Testis (tissue), 3 donors: ENCODE data around the gene HES4. TPM values are rescaled to one million over a fixed set of nuclear protein-coding genes. Genes with fewer than 3 reads are reported as not detected.

Experiments used
- DNase-seq: peaks from one replicate; pipeline ENCODE4 v3.0.0-alpha.2; 2019
- H3K27ac ChIP-seq, 2 donors: fragments of 200-600 bp; sonication (generic); one replicate each; pipeline ENCODE4 v1.5.1; 2019
- H3K27me3 ChIP-seq: fragments of 200-600 bp; sonication (generic); one replicate; pipeline ENCODE4 v1.5.1; 2019
- H3K36me3 ChIP-seq: fragments of 200-600 bp; sonication (generic); one replicate; pipeline ENCODE4 v1.5.1; 2017; ENCODE audit warnings: low read depth; ENCODE audit errors: missing control alignments
- H3K4me1 ChIP-seq: fragments of 200-600 bp; sonication (generic); one replicate; pipeline ENCODE4 v1.5.1; 2019
- H3K4me3 ChIP-seq, 2 donors: fragments of 200-600 bp; sonication (generic); one replicate each; pipeline ENCODE4 v1.5.1; 2017 to 2019
- H3K9me3 ChIP-seq: fragments of 200-600 bp; sonication (generic); one replicate; pipeline ENCODE4 v1.5.1; 2017
- POLR2A ChIP-seq: fragments of 450-650 bp; IDR thresholded peaks from one replicate; pipeline ENCODE4 v1.6.1; 2017; ENCODE audit warnings: antibody characterized with exemption, mild to moderate bottlenecking, moderate library complexity
- WGBS, 2 donors: methylation state at CpG; one replicate each; pipeline ENCODE4 v1.1.5; 2018; 5-methylcytosine and 5-hydroxymethylcytosine counted together
- intact Hi-C: fragments of 100-400 bp; cut with DNase I; formaldehyde crosslinking; loops from one replicate; pipeline ENCODE4 v1.15.1; 2023; ENCODE audit warnings: low total_unique reads
- polyA plus RNA-seq: library from polyadenylated mRNA; stranded (reverse); fragments of 350-450 nt; fragmentation: Illumina TruSeq; extraction: RNeasy Lipid Tissue Mini Kit (QIAGEN cat#74804); gene quantifications from one replicate; pipeline ENCODE4 v1.2.3, GENCODE V29; 2014; ENCODE audit warnings: low read depth, low replicate concordance; ENCODE audit not compliant: insufficient read depth
- total RNA-seq, 2 donors: library from RNA; depleted of rRNA; stranded (reverse); fragments of >200 nt; gene quantifications; one replicate each; pipeline ENCODE4 v1.2.3, GENCODE V29; 2016
- TF ChIP-seq, protein P1 (sequence below), 3 experiments: fragments of 450-650 bp in 2 of 3; fragments of 200-600 bp in 1 of 3; sonication (generic) in 1 of 3; IDR thresholded peaks; one replicate each; pipeline ENCODE4 v1.5.1; 2016 to 2019; ENCODE audit warnings: antibody characterized with exemption in 3 of 3, mild to moderate bottlenecking in 2 of 3, moderate library complexity in 1 of 3

Gene HES4
- total and polyA plus RNA-seq, 3 donors from 2014 or later, result 2.3 to 27.5 (median 26.4) TPM

DNA sequence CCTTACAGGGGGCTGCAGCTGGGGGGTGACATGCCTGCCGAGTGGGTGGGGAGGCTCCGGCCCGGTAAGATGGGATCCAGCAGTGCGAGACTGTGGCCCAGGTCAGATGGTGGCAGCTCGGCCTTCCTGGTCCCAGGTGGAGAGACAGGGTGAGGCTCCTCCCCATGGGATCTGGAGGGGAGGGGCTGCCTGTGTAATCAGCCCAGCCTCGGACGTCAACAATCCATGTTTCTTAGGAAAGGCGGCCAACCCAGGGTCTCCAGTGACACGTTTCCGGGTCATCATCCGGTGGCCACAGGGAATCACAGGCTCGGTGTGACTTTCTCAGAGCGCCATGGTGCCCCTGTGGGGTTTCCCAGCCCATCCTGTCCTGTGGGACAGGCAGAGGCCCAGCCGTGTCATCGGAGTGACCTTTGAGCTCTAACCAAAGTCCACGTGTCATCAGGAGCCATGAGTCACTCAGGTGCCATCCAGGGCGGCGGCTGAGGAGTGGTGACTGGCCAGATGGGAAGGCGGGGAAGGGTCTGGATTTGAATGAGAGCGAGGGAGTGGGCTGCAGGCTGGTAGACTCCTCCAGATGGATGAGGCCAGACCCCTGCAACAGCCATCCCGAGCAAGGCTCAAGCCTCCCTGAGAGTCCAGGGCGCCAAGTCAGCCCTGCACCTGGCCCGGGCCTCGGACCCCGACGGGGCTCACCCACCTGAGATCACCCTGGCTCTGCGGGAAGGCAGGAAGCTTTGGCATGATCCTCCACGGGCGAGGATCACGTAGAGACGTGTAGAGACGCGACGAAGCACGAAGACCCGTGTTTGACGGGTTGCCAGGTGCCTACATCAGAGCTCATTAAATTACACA, 6.6 kb upstream of the HES4 start:
- peaks cover 14% of the 10 kb centered on the region for H3K4me1 ChIP-seq
- TF ChIP-seq, protein P1, sequence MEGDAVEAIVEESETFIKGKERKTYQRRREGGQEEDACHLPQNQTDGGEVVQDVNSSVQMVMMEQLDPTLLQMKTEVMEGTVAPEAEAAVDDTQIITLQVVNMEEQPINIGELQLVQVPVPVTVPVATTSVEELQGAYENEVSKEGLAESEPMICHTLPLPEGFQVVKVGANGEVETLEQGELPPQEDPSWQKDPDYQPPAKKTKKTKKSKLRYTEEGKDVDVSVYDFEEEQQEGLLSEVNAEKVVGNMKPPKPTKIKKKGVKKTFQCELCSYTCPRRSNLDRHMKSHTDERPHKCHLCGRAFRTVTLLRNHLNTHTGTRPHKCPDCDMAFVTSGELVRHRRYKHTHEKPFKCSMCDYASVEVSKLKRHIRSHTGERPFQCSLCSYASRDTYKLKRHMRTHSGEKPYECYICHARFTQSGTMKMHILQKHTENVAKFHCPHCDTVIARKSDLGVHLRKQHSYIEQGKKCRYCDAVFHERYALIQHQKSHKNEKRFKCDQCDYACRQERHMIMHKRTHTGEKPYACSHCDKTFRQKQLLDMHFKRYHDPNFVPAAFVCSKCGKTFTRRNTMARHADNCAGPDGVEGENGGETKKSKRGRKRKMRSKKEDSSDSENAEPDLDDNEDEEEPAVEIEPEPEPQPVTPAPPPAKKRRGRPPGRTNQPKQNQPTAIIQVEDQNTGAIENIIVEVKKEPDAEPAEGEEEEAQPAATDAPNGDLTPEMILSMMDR (IDR thresholded peaks at IDR 0.05), result no peak
- TF ChIP-seq POLR2A, result no peak
- intact Hi-C loops, result loop anchor here (10.0 kb wide), 1 partner anchor 58 kb away; no protein-coding TSS in a partner anchor
- no peaks in the 10 kb centered on the region for H3K36me3 ChIP-seq
- WGBS, 2 donors, result 90 to 93% methylated on average over 30 to 37 of the region's 37 CpGs
- DNase-seq, result no peak
- H3K27me3 ChIP-seq, result no peaks in the 10 kb centered on the region
- H3K27ac ChIP-seq, result no peak overlapping the region
- no peaks in the 10 kb centered on the region for H3K9me3 ChIP-seq
- no peak overlapping the region for H3K4me3 ChIP-seq

DNA sequence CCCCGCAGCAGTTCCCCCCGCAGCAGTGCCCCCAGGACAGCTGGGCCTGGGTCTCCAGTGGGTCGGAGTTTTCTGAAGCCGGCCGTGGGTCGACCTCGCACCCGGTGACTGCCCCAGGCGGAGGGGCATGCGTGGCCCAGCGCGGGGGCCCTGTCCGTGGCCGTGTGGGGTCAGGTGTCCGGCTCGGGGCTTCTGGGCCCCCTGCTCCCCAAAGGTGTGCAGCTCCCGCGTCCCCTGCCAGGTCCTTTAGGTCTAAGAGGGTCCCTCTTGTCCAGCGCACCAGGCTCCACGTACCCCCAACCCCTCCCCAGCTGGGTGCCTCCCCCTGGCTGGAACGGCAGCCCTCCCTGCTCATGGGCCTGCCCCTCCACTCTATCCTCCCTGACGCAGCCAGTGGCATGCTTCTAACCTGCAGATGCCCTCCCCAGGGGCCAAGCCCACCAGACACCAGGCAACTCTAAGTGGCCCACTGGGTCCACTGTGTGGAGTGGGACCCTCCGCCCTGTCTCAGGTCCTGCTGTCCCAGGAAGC, 5.9 kb upstream of the HES4 start:
- Histone ChIP-seq H3K9me3 (no peaks in the 10 kb centered on the region), H3K4me3 (no peak overlapping the region), H3K27ac (no peak overlapping the region), H3K36me3 (no peaks in the 10 kb centered on the region), H3K4me1 (peaks cover 14% of the 10 kb centered on the region), H3K27me3 (no peaks in the 10 kb centered on the region)
- TF ChIP-seq POLR2A, result no peak
- TF ChIP-seq, protein P1 (IDR thresholded peaks at IDR 0.05), result no peak
- 62 to 63% methylated on average over 4 to 13 of the region's 23 CpGs for WGBS, 2 donors
- intact Hi-C loops, result loop anchor here (10.0 kb wide), 1 partner anchor 59 kb away; no protein-coding TSS in a partner anchor
- DNase-seq, result no peak

DNA sequence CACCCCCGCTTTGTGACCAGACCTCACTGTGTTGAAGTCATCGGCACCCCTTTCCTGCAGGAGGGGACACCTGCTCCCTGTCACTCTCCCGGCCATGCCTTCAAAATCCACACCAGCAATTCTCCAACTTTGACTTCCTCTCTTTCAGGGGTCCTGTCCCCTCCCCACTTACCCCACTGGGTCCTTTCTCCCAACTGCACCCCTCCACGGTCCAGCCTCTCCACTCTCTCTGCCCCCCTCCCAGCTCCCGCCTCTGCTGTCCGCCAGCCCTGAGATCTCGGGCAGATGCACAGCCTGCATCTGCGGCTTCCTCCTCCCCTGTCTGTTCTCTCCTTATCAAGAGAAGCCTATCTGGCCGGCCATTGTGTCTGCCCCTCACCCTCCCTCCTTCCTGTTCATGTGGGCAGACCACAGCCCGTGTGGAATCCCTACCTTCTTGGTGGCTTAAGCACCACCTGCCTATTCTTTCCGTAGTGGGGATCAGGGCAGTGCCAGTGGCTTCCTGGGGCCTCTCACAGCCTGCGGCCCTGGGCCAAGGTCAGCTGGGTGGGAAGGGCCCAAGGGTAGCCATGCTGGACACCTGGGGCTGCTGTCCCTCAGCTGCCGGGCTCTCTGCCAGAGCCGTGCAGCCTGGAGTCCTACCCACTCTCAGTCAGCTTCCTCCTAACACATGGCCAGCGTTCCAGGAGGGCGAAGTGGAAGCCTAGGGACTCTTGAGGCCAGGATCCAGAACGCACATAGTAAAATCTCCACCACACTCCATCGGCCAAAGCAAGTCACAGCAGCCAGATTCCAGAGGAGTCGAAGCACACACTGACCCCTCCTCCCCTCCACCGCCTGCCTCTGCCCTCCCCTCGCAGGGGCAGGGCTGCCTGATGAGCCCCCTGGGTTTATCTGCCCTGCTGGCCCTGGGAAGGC, 5.1 kb upstream of the HES4 start:
- Histone ChIP-seq H3K4me3 (no peak overlapping the region), H3K36me3 (no peaks in the 10 kb centered on the region), H3K4me1 (peaks cover 14% of the 10 kb centered on the region), H3K9me3 (no peaks in the 10 kb centered on the region), H3K27me3 (no peaks in the 10 kb centered on the region), H3K27ac (no peak overlapping the region)
- peak; percentile 55 for DNase-seq
- WGBS, 2 donors, result 29 to 32% methylated on average over 17 to 21 of the region's 21 CpGs
- TF ChIP-seq, protein P1 (IDR thresholded peaks at IDR 0.05), result no peak
- TF ChIP-seq POLR2A, result no peak
- intact Hi-C loops, result loop anchor here (10.0 kb wide), 1 partner anchor 60 kb away; no protein-coding TSS in a partner anchor

DNA sequence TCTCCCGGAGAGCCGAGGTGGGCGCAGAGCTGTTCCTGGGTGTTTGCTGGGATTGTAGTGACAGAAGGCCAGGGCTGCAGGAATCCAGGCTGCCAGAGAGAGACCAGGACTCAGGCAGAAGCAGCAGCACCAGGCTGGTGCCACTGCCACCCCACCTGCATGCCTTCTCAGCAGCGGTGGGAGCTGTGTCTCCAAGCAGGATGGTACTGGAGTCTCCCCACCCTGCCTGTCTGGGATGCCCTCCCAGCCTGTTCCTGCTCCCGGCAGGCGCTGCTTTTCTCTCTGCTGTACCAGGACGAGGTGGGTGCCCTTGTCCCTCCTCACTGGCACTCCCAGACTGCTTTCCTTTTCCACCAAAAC, 4.5 kb upstream of the HES4 start:
- TF ChIP-seq POLR2A, result no peak
- TF ChIP-seq, protein P1 (IDR thresholded peaks at IDR 0.05), result no peak
- Histone ChIP-seq H3K36me3 (no peaks in the 10 kb centered on the region), H3K4me1 (peaks cover 16% of the 10 kb centered on the region), H3K4me3 (no peak overlapping the region), H3K9me3 (no peaks in the 10 kb centered on the region), H3K27ac (no peak overlapping the region), H3K27me3 (no peaks in the 10 kb centered on the region)
- no peak for DNase-seq
- intact Hi-C loops, result loop anchor here (10.0 kb wide), 1 partner anchor 60 kb away; no protein-coding TSS in a partner anchor
- 65 to 67% methylated on average over 4 to 7 of the region's 7 CpGs for WGBS, 2 donors
